Measurements from ENCODE around the gene REPS2. TPM values are rescaled to one million over a fixed set of nuclear protein-coding genes. Genes with fewer than 3 reads are reported as not detected.

Gene REPS2
- total RNA-seq, 1 experiment from 2014 or later = 1.1 TPM

DNA sequence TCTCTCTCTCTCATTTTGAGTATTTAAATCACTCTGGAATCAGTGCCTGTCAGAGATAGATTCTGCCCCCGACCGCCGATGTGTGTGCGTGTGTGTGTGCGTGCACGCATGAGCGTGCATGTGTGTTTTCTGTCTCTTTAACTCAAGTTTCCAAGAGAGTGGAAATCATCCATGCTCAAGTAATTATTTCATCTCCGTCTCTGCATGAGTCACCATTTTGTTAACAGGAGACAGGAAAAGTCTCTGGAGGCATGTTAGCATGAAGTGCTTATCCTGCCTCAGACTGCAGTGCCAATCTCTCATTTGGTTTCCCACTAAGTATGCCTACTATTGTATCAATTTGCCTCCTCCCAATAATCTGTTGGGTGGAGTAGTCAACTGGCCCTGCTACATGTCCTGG is 245.6 kb downstream of the REPS2 start:
- H3K27ac ChIP-seq (ENCODE audit: low read length) = no peak overlapping the region
- no peaks in the 10 kb centered on the region for H3K9me2 ChIP-seq (replicated peaks; ENCODE audit: insufficient read depth, low read length)
- H3K36me3 ChIP-seq (ENCODE audit: insufficient read depth, low read length) = no peaks in the 10 kb centered on the region
- DNase-seq = no peak
- no peak overlapping the region for H3K9ac ChIP-seq (ENCODE audit: low read length)
- H4K20me1 ChIP-seq (ENCODE audit: insufficient read depth, low read depth, low read length) = no peaks in the 10 kb centered on the region
- H2AFZ ChIP-seq (ENCODE audit: low read length) = no peak overlapping the region
- H3K4me1 ChIP-seq (ENCODE audit: low read length) = no peaks in the 10 kb centered on the region
- H3K4me3 ChIP-seq (ENCODE audit: low read length) = no peak overlapping the region
- no peaks in the 10 kb centered on the region for H3K27me3 ChIP-seq (ENCODE audit: low read length)
- no peaks in the 10 kb centered on the region for H3K9me3 ChIP-seq (ENCODE audit: low read length)
- no peak overlapping the region for H3K4me2 ChIP-seq (ENCODE audit: low read depth, low read length, poor library complexity, severe bottlenecking)
- no peaks in the 10 kb centered on the region for H3K79me2 ChIP-seq (ENCODE audit: low read length)

Small RNA genes within 50 kb of the gene (small RNA-seq; reads per million reads assigned to genes)
- not detected for gene RF00019
- not detected for gene RF00190

Other genes with a start within 250 kb of the REPS2 start
- 14.3 and 18.9 TPM in 2 replicates for gene CTPS2, start 234.0 kb upstream of the REPS2 start, total RNA-seq (2014; rRNA removed; shearing (Covaris generic); ENCODE audit: low replicate concordance)
- gene SYAP1, start 227.0 kb upstream of the REPS2 start, total RNA-seq (2014; rRNA removed; shearing (Covaris generic); ENCODE audit: low replicate concordance) = 31.2 and 40.9 TPM in 2 replicates
- gene TXLNG, start 160.2 kb upstream of the REPS2 start, total RNA-seq (2014; rRNA removed; shearing (Covaris generic); ENCODE audit: low replicate concordance) = 28.2 and 42.2 TPM in 2 replicates
- gene RBBP7, start 76.3 kb upstream of the REPS2 start, total RNA-seq (2014; rRNA removed; shearing (Covaris generic); ENCODE audit: low replicate concordance) = 138 and 185 TPM in 2 replicates

Data from Karpas-422 (cell line).